HepG2 (cell line): ENCODE results near the gene ZNF777. TPM values are rescaled to one million over a fixed set of nuclear protein-coding genes. Genes with fewer than 3 reads are reported as not detected.

Source experiments
- ATAC-seq: fragments of 200-7000 bp; cut with Tn5 transposase; 3 replicates; pipeline ENCODE4 v1.9.1; 2020; ENCODE audit warnings: mild to moderate bottlenecking, moderate library complexity
- BruUV-seq: library from RNA; stranded (reverse); fragments of 400-500 nt; replicated peaks from 2 replicates; lab custom pipeline; 2021; lab: Mats Ljungman, UMichigan
- CTCF ChIA-PET: fragments of 300-600 bp; formaldehyde crosslinking; extraction: SDS; loops from one replicate; lab custom pipeline; 2021; ENCODE audit warnings: low total read pairs, inconsistent platforms, low intra/inter-chr PET ratio; lab: Yijun Ruan, JAX
- POLR2A ChIA-PET: fragments of 350-600 bp; sonication (Branson Sonifier 250); formaldehyde crosslinking; loops from one replicate; lab custom pipeline; 2020; ENCODE audit warnings: antibody characterized with exemption, inconsistent platforms; lab: Yijun Ruan, JAX
- DNase-seq: peaks from one replicate; pipeline ENCODE4 v3.0.0-alpha.2; 2015; ENCODE audit warnings: low spot score
- FAIRE-seq: peaks from 3 replicates; lab custom pipeline; 2011; peaks lifted over from hg19 to GRCh38; lab: Jason Lieb, UNC
- H2AFZ ChIP-seq: one replicate; pipeline ENCODE4 v1.6.1; 2011; ENCODE audit warnings: low read length, inconsistent platforms
- H3K27ac ChIP-seq: fragments of 300-600 bp; 3 replicates; pipeline ENCODE4 v1.8.0; 2011; ENCODE audit warnings: mixed run types, mild to moderate bottlenecking, mixed read lengths, low read length, inconsistent platforms; ENCODE audit not compliant: insufficient read depth; ENCODE audit errors: extremely low read length
- H3K27me3 ChIP-seq, 2 experiments: fragments of 200-600 bp in 1 of 2; 2 replicates in 1 of 2; 3 replicates in 1 of 2; pipeline versions ENCODE4 v1.6.0 to v1.8.0; 2011; ENCODE audit warnings: low read length in 2 of 2, mild to moderate bottlenecking in 2 of 2, moderate library complexity in 2 of 2, inconsistent platforms in 1 of 2; ENCODE audit not compliant: insufficient read depth in 2 of 2, control insufficient read depth in 1 of 2
- H3K36me3 ChIP-seq, 2 experiments: fragments of 200-600 bp in 1 of 2; replicated peaks in 1 of 2; 2 replicates in 1 of 2; 3 replicates in 1 of 2; pipeline versions ENCODE4 v1.5.1 to v1.8.0; 2011; ENCODE audit warnings: low read length in 2 of 2, inconsistent platforms in 1 of 2; ENCODE audit not compliant: insufficient read depth in 2 of 2, control insufficient read depth in 1 of 2
- H3K4me1 ChIP-seq: 2 replicates; pipeline ENCODE4 v1.5.1; 2012; ENCODE audit warnings: low read length, inconsistent platforms; ENCODE audit not compliant: insufficient read depth
- H3K4me2 ChIP-seq: 2 replicates; pipeline ENCODE4 v1.6.0; 2011; ENCODE audit warnings: low read depth, low read length, inconsistent platforms
- H3K4me3 ChIP-seq, 3 experiments: fragments of 200-600 bp in 1 of 3; sonication (generic), shearing (Covaris generic) in 1 of 3; replicated peaks in 1 of 3; 2 replicates each; pipeline ENCODE4 v1.5.1; 2011 to 2016; ENCODE audit warnings: low read length in 3 of 3, inconsistent platforms in 2 of 3, low read depth in 2 of 3, mild to moderate bottlenecking in 2 of 3, control low read depth in 1 of 3, mixed read lengths in 1 of 3; ENCODE audit not compliant: insufficient read depth in 1 of 3
- H3K79me2 ChIP-seq: one replicate; pipeline ENCODE4 v1.6.1; 2011; ENCODE audit warnings: low read length, inconsistent platforms; ENCODE audit not compliant: insufficient read depth
- H3K9ac ChIP-seq: 2 replicates; pipeline ENCODE4 v1.6.0; 2011; ENCODE audit warnings: mild to moderate bottlenecking, low read depth, low read length, inconsistent platforms; ENCODE audit not compliant: insufficient read depth
- H3K9me3 ChIP-seq: 2 replicates; pipeline ENCODE4 v1.5.1; 2012; ENCODE audit warnings: mild to moderate bottlenecking, low read length
- H4K20me1 ChIP-seq: 2 replicates; pipeline ENCODE4 v1.6.0; 2011; ENCODE audit warnings: inconsistent platforms, mild to moderate bottlenecking, low read length, moderate library complexity; ENCODE audit not compliant: insufficient read depth
- DNMT1 ChIP-seq: sonication (generic); formaldehyde crosslinking; IDR thresholded peaks from 2 replicates; pipeline ENCODE4 v1.5.1; 2020; ENCODE audit warnings: mild to moderate bottlenecking, missing genetic modification reagents
- HDAC2 ChIP-seq: sonication (generic); formaldehyde crosslinking; IDR thresholded peaks from 2 replicates; pipeline ENCODE4 v1.4.0; 2020; ENCODE audit warnings: missing genetic modification reagents
- LRRFIP1 ChIP-seq: sonication (generic); formaldehyde crosslinking; conservative IDR thresholded peaks from 2 replicates; pipeline ENCODE4 v1.4.0; 2020; ENCODE audit warnings: missing genetic modification reagents
- MED8 ChIP-seq: sonication (generic); formaldehyde crosslinking; IDR thresholded peaks from 2 replicates; pipeline ENCODE4 v1.8.1; 2023; ENCODE audit warnings: mild to moderate bottlenecking, missing genetic modification reagents; ENCODE audit not compliant: insufficient replicate concordance
- NR2F1 ChIP-seq, 2 experiments: fragments of 450-650 bp in 1 of 2; formaldehyde crosslinking in 1 of 2; IDR thresholded peaks; 2 replicates each; pipeline versions ENCODE4 v1.5.0 to v1.6.1; 2016 to 2020; ENCODE audit warnings: mild to moderate bottlenecking in 1 of 2, missing compliant biosample characterization in 1 of 2, missing genetic modification reagents in 1 of 2, moderate library complexity in 1 of 2
- POLR2G ChIP-seq: fragments of 200-400 bp; formaldehyde crosslinking; IDR thresholded peaks from 2 replicates; pipeline ENCODE4 v1.6.1; 2018; ENCODE audit warnings: mild to moderate bottlenecking, low read depth, low read length, moderate library complexity
- ZNF576 ChIP-seq: sonication (generic); formaldehyde crosslinking; IDR thresholded peaks from 2 replicates; pipeline ENCODE4 v1.4.0; 2020; ENCODE audit warnings: mild to moderate bottlenecking, missing genetic modification reagents
- WGBS: methylation state at CpG from one replicate; pipeline ENCODE4 v1.1.6; 2017; ENCODE audit warnings: low lambda C conversion rate; 5-methylcytosine and 5-hydroxymethylcytosine counted together
- in situ Hi-C: cut with HindIII; loops from 2 replicates; pipeline ENCODE4 v1.10.0; 2017; ENCODE audit warnings: low pct_unique_long_range_greater_than_20kb; ENCODE audit not compliant: extremely low pct_ligation_motif_present
- intact Hi-C: fragments of 100-400 bp; cut with micrococcal nuclease; formaldehyde crosslinking; loops from one replicate; pipeline ENCODE4 v1.10.0; 2022; ENCODE audit not compliant: unreplicated experiment
- polyA plus RNA-seq, 8 experiments: library from polyadenylated mRNA; depleted of rRNA in 3 of 8; stranded (reverse) in 7 of 8; unstranded in 1 of 8; fragments of >200 nt; fragmentation: Illumina TruSeq in 4 of 8; extraction: Trizol in 4 of 8; gene quantifications; 2 replicates each; pipeline versions ENCODE4 v1.2.1 to v1.2.3, GENCODE V29; 2011 to 2016; ENCODE audit warnings: low read depth in 4 of 8, missing spikeins in 1 of 8, mixed read lengths in 1 of 8; ENCODE audit not compliant: insufficient read depth in 1 of 8
- total RNA-seq, 5 experiments: library from RNA; depleted of rRNA; stranded (reverse); fragments of >200 nt; fragmentation: Illumina TruSeq; extraction: Trizol; gene quantifications; 2 replicates each; pipeline ENCODE4 v1.2.3, GENCODE V29; 2016; ENCODE audit warnings: low read depth in 1 of 5

ZNF777 gene
- total and polyA plus RNA-seq, 2 of the 13 experiments (the other 11 are each of a cell fraction or from before 2014, with no cell fraction given), result 3.8 to 6.0 TPM

DNA sequence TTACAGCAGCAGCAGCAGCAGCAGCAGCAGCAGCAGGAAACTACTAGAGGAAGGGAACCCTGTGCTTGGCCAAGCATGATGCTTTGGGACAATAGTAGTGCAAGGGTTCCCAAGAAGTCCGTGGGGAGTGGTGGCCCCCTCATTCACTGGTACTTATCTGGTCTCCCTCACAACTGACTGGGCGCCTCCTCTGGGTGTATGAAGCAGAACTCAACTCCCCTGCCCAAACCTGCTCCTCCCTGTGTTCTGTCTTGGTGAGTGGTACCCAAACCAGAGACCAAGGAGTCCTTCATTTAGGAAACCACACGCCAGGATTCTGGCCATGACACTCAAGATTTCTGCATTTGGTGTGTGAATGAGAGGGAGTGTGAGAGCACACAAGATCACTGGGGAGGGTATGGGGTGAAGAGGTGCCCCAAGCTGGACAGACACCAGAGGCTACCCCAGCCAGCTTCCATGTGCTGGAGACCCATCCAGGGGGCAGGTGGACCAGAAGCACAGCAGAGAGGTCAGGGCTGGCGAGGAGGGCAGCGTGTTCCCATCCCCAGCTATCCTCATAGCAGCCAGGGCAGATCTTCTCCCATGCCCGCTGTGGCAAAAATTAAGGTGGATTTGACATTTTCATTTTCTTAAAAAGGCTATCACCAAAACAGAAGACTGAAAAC lies 10.6 kb upstream of the ZNF777 start:
- Histone ChIP-seq H3K27me3 (no peaks in the 10 kb centered on the region), H3K27ac (no peak overlapping the region), H3K9ac (no peak overlapping the region), H3K4me1 (no peaks in the 10 kb centered on the region), H3K4me2 (no peak overlapping the region), H3K9me3 (no peaks in the 10 kb centered on the region), H3K36me3 (peaks cover 5 to 34% of the 10 kb centered on the region in 2 experiments), H3K4me3 (no peak overlapping the region), H4K20me1 (no peaks in the 10 kb centered on the region), H3K79me2 (no peaks in the 10 kb centered on the region), H2AFZ (no peak overlapping the region)
- in situ Hi-C loops, result no loop called here
- intact Hi-C loops, result no loop called here
- no TSS peak for BruUV-seq
- POLR2A ChIA-PET, result no interaction called here
- CTCF ChIA-PET, result no interaction called here
- DNase-seq (no peak), ATAC-seq (no peak), FAIRE-seq (no peak)
- WGBS, result 99% methylated on average over 6 of the region's 6 CpGs
- no peak for TF ChIP-seq NR2F1 (CRISPR knock-in tag; IDR thresholded peaks at IDR 0.05)
- TF ChIP-seq POLR2G, result 0 out of 2 replicates have a peak, but pooled peaks have one; percentile 22
- TF ChIP-seq DNMT1 (CRISPR knock-in tag), result no peak
- TF ChIP-seq MED8 (CRISPR knock-in tag), result no peak
- TF ChIP-seq LRRFIP1 (CRISPR knock-in tag), result no peak
- TF ChIP-seq ZNF576 (CRISPR knock-in tag), result no peak
- no peak for TF ChIP-seq HDAC2 (CRISPR knock-in tag)
